Measurements from ENCODE around the gene CTDSPL2. TPM values are rescaled to one million over a fixed set of nuclear protein-coding genes. Genes with fewer than 3 reads are reported as not detected.

Gene CTDSPL2
- total and polyA plus RNA-seq, 2 of the 8 experiments (the other 6 are each of a cell fraction or from before 2014, with no cell fraction given) = 25.2 to 64.7 TPM

GRCh38 chr15:44492672-44493071 is 65.2 kb downstream of the CTDSPL2 start:
- no peak overlapping the region for H3K18ac ChIP-seq (ENCODE audit: extremely low read depth, low read length)
- H2AK5ac ChIP-seq (ENCODE audit: low read depth, low read length) = no peak overlapping the region
- H3K79me2 ChIP-seq (ENCODE audit: control insufficient read depth in 1 of 2, insufficient read depth in 2 of 2, low read length in 2 of 2) = no peaks in the 10 kb centered on the region
- no peak overlapping the region for H3K4ac ChIP-seq (replicated peaks; ENCODE audit: insufficient read length, low read depth, low read length)
- no peak overlapping the region for H3K56ac ChIP-seq (replicated peaks; ENCODE audit: insufficient read length, low read depth, low read length)
- H3K4me3 ChIP-seq (ENCODE audit: extremely low read depth in 1 of 4, insufficient read depth in 2 of 4, low read depth in 3 of 4, low read length in 4 of 4) = no peak overlapping the region
- peaks cover 9 to 59% (median 23%) of the 10 kb centered on the region in 4 experiments for H3K36me3 ChIP-seq (ENCODE audit: control insufficient read depth in 2 of 4, insufficient read depth in 4 of 4, low read length in 3 of 4)
- no peak for FAIRE-seq
- ChIA-PET CTCF (ENCODE audit: partially characterized antibody) (interaction anchor here (0.9 to 2.6 kb wide), 2 partner anchors 9 to 247 kb away, joined by 3 to 14 read pairs; no protein-coding TSS in a partner anchor), POLR2A (ENCODE audit: partially characterized antibody) (no interaction called here)
- no peak for DNase-seq (ENCODE audit: low read depth in 1 of 2, low spot score in 2 of 2)
- no peak overlapping the region for H4K8ac ChIP-seq (ENCODE audit: extremely low read depth, insufficient read depth, low read length)
- H3K9ac ChIP-seq (replicated peaks in 1 of 4; ENCODE audit: extremely low read depth in 1 of 4, low read depth in 3 of 4, low read length in 3 of 4) = no peak overlapping the region
- no peak overlapping the region for H2BK5ac ChIP-seq (ENCODE audit: low read depth, low read length)
- TF ChIP-seq GABPA (IDR thresholded peaks at IDR 0.05; ENCODE audit: borderline replicate concordance, insufficient read depth, low read length) (no peak), POLR2AphosphoS5 (IDR thresholded peaks at IDR 0.05; ENCODE audit: low read depth, low read length) (no peak)
- no peak overlapping the region for H3K23ac ChIP-seq (ENCODE audit: insufficient read length)
- no peak overlapping the region for H3K27ac ChIP-seq (ENCODE audit: low read depth, low read length)
- no peak overlapping the region for H4K5ac ChIP-seq (ENCODE audit: insufficient read length, low read depth, low read length)
- no peaks in the 10 kb centered on the region for H3K9me3 ChIP-seq (ENCODE audit: insufficient read depth in 2 of 2, low read depth in 1 of 2, low read length in 1 of 2)
- no peak overlapping the region for H3K4me2 ChIP-seq (ENCODE audit: insufficient read depth in 1 of 2, low read depth in 2 of 2, low read length in 2 of 2)
- peaks cover 1% of the 10 kb centered on the region; the same call in 1 of the 2 replicates for H3K23me2 ChIP-seq (ENCODE audit: low read depth, low read length)
- no peak overlapping the region for H2BK20ac ChIP-seq (ENCODE audit: low read length)
- no peak overlapping the region for H3K14ac ChIP-seq (ENCODE audit: insufficient read length)
- H3K79me1 ChIP-seq (ENCODE audit: low read depth, low read length) = no peaks in the 10 kb centered on the region
- no peak overlapping the region for H2BK120ac ChIP-seq (replicated peaks; ENCODE audit: low read depth, low read length)
- H4K20me1 ChIP-seq (replicated peaks in 1 of 2; ENCODE audit: control insufficient read depth in 1 of 2, insufficient read depth in 2 of 2, low read length in 2 of 2) = peaks cover 0 to 9% of the 10 kb centered on the region in 2 experiments
- no peaks in the 10 kb centered on the region for H3K27me3 ChIP-seq (replicated peaks in 1 of 4; ENCODE audit: control insufficient read depth in 3 of 4, extremely low read depth in 1 of 4, insufficient read depth in 3 of 4, low read length in 3 of 4)
- no peak overlapping the region for H4K91ac ChIP-seq (replicated peaks; ENCODE audit: insufficient read length, low read length)
- WGBS, 2 experiments (ENCODE audit: extremely low coverage in 1 of 2, insufficient coverage in 1 of 2, insufficient read length in 1 of 2, insufficient replicate concordance in 2 of 2, low coverage in 1 of 2, low lambda C conversion rate in 2 of 2, missing lambda C conversion rate in 1 of 2) = 96% methylated on average over 3 of the region's 3 CpGs; no CpG with 5 or more reads in 1 of the 2 experiments
- no peak overlapping the region for H2BK15ac ChIP-seq (ENCODE audit: low read length)
- no peak overlapping the region for H2AFZ ChIP-seq (ENCODE audit: low read length)
- H2BK12ac ChIP-seq (ENCODE audit: low read depth, low read length) = no peak overlapping the region
- H3K4me1 ChIP-seq (replicated peaks in 1 of 4; ENCODE audit: control insufficient read depth in 3 of 4, insufficient read depth in 4 of 4, low read length in 3 of 4) = no peaks in the 10 kb centered on the region
